IPS DF 6.9 (cell line): ENCODE data around the gene RSBN1L.

ENCODE experiments used
- DNase-seq: peaks from one replicate; pipeline ENCODE4 v3.0.0-alpha.2; 2013; ENCODE audit warnings: low read depth, low spot score
- H3K27ac ChIP-seq: one replicate; pipeline ENCODE4 v1.5.1; 2013; ENCODE audit warnings: low read length, control low read depth
- H3K27me3 ChIP-seq: 2 replicates; pipeline ENCODE4 v1.6.1; 2013; ENCODE audit warnings: mild to moderate bottlenecking, low read length; ENCODE audit not compliant: control insufficient read depth, insufficient read depth
- H3K36me3 ChIP-seq: 2 replicates; pipeline ENCODE4 v1.6.1; 2013; ENCODE audit warnings: low read length; ENCODE audit not compliant: control insufficient read depth, insufficient read depth
- H3K4me1 ChIP-seq: 2 replicates; pipeline ENCODE4 v1.6.1; 2013; ENCODE audit warnings: low read length; ENCODE audit not compliant: control insufficient read depth, insufficient read depth
- H3K4me3 ChIP-seq: 2 replicates; pipeline ENCODE4 v1.5.1; 2013; ENCODE audit warnings: mild to moderate bottlenecking, low read length
- H3K9me3 ChIP-seq: 2 replicates; pipeline ENCODE4 v1.6.1; 2013; ENCODE audit warnings: low read length, inconsistent platforms; ENCODE audit not compliant: control insufficient read depth, insufficient read depth
- WGBS: extraction: QIAGEN DNeasy Blood & Tissue Kit; methylation state at CpG from one replicate; pipeline ENCODE4 v1.1.7; 2013; ENCODE audit warnings: mixed read lengths, missing lambda C conversion rate; ENCODE audit not compliant: insufficient read length, insufficient coverage; 5-methylcytosine and 5-hydroxymethylcytosine counted together

Gene RSBN1L

DNA sequence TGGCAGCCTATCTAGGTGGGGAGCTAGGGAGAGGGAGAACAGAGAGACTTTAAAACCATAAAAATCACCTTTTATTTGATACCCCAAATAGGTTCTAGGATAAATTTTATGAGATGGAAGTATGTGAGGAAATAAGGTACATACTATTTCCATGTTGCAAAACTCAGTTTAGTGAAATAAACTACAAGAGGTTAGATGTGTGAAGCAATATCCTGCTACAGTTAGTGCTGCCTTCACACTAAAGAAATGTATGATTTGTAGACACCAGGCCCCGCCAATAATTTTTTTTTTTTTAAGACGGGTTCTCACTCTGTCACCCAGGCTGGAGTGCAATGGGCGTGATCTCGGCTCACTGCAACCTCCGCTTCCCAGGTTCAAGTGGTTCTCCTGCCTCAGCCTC lies 34.4 kb upstream of the RSBN1L start:
- no peak for DNase-seq
- Histone ChIP-seq H3K27me3 (no peaks in the 10 kb centered on the region), H3K4me3 (no peak overlapping the region), H3K27ac (no peak overlapping the region), H3K36me3 (no peaks in the 10 kb centered on the region; the same call in 1 of the 2 replicates), H3K9me3 (no peaks in the 10 kb centered on the region), H3K4me1 (no peaks in the 10 kb centered on the region)
- no CpG with 5 or more reads among the region's 5 CpGs for WGBS

DNA sequence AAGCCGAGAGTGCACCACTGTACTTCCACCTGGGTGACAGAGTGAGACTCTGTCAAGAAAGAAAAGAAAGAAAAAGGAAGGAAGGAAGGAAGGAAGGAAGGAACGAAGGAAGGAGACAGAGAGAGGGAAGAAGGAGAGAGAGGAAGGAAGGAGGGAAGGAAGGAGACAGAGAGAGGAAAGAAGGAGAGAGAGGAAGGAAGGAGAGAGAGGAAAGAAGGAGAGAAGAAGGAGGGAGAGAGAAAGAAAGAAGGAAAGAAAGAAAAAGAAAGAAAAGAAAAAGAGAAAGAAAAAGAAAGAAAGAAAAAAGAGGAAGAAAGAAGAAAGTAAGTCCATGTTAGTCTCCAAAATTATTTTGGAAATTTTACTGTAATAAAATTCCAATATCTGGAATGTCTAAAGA lies 33.4 kb upstream of the RSBN1L start:
- no peak overlapping the region for H3K4me3 ChIP-seq
- no peaks in the 10 kb centered on the region for H3K9me3 ChIP-seq
- no peak overlapping the region for H3K27ac ChIP-seq
- no peaks in the 10 kb centered on the region for H3K36me3 ChIP-seq
- no peaks in the 10 kb centered on the region for H3K27me3 ChIP-seq
- no peaks in the 10 kb centered on the region for H3K4me1 ChIP-seq
- DNase-seq, result no peak
- WGBS, result no CpG with 5 or more reads among the region's 2 CpGs

DNA sequence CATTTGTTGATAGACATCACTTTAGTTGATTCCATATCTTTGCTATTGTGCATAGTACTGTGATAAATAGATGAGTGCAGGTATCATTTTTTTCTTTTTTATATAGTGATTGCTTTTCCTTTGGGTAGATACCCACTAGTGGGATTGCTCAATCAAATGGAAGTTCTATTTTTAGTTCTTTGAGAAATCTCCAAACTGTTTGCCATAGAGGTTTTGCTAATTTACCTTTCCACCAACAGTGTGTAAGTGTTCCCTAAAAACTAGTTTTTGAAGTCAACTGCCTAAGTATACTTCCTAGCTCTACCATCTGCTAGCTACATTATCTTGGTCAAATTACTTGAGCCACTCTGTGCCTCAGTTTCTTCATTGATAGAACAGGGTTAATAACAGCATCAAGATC lies 31.5 kb upstream of the RSBN1L start:
- Histone ChIP-seq H3K4me3 (no peak overlapping the region), H3K4me1 (no peaks in the 10 kb centered on the region), H3K27me3 (no peaks in the 10 kb centered on the region), H3K27ac (no peak overlapping the region), H3K36me3 (no peaks in the 10 kb centered on the region), H3K9me3 (no peaks in the 10 kb centered on the region)
- no peak for DNase-seq

DNA sequence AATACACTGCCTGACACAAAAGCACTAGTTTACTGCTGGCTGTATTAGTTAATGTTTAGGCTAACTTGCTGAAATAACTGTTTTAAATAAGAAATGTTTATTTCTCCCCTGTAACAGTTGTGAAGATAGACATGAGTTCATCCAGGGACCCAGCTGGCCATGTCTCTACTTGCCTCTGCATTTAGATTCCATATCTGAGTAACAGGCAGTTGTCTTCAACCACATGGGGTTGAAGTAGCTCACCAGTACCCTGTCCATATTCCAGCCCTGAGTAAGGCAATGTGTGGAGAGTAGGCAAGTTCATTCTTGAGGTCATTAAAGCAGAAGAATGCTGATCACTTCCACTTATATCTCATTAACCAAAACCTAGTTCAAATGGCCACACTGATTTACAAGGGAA lies 31.1 kb upstream of the RSBN1L start:
- H3K27me3 ChIP-seq, result no peaks in the 10 kb centered on the region
- no peak overlapping the region for H3K27ac ChIP-seq
- no peak for DNase-seq
- H3K9me3 ChIP-seq, result no peaks in the 10 kb centered on the region
- no peaks in the 10 kb centered on the region for H3K4me1 ChIP-seq
- no peaks in the 10 kb centered on the region for H3K36me3 ChIP-seq
- H3K4me3 ChIP-seq, result no peak overlapping the region

DNA sequence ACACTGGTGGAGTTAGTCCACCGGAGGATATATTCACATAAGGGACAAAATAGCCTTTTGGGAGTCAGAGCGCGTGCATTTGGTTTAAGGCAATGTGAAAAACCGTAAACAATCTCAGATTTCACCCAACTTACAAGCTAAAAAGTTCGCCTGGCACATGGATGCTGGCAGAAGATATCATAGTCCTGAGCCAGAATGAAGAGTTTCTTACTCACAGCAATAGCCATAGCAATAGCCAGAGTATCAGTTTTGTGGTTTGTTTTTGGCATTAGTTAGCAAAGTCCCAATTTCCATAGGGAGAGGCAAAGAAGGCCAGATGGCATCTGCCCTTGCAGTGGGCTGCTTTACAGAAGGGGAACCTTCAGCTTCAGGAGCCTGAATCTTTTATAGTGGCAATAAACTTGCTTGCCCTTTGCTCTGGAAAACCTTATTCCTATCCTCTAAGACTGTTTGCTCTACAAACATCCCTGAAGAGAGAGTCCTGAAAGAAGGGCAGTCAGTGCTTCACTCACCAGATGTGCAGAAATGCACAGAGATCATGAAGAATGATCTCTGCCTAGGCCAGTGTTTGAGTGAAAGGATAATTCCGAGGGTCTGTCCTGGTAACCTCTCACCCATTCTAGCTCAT lies 28.7 kb upstream of the RSBN1L start:
- Histone ChIP-seq H3K36me3 (no peaks in the 10 kb centered on the region), H3K9me3 (no peaks in the 10 kb centered on the region), H3K4me1 (no peaks in the 10 kb centered on the region), H3K27ac (no peak overlapping the region), H3K27me3 (no peaks in the 10 kb centered on the region), H3K4me3 (no peak overlapping the region)
- no peak for DNase-seq
- no CpG with 5 or more reads among the region's 6 CpGs for WGBS

DNA sequence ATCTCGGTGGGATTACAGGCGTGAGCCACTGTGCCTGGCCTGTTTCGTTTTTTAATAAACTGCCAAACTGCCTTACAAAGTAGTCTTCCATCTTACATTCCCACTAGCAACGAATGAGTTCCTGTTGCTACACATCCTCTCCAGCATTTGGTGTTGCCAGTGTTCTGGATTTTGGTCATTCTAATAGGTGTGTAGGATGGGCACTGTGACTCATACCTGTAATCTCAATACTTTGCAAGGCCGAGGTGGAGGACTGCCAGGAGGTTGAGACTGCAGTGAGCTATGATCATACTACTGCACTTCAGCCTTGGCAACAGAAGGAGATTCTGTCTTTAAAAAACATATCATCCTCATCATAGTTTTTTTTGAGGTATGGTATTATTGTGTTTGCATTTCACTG lies 21.4 kb upstream of the RSBN1L start:
- Histone ChIP-seq H3K27ac (no peak overlapping the region), H3K36me3 (no peaks in the 10 kb centered on the region), H3K9me3 (no peaks in the 10 kb centered on the region), H3K4me3 (no peak overlapping the region), H3K4me1 (no peaks in the 10 kb centered on the region), H3K27me3 (no peaks in the 10 kb centered on the region)
- WGBS, result no CpG with 5 or more reads among the region's 5 CpGs
- no peak for DNase-seq

DNA sequence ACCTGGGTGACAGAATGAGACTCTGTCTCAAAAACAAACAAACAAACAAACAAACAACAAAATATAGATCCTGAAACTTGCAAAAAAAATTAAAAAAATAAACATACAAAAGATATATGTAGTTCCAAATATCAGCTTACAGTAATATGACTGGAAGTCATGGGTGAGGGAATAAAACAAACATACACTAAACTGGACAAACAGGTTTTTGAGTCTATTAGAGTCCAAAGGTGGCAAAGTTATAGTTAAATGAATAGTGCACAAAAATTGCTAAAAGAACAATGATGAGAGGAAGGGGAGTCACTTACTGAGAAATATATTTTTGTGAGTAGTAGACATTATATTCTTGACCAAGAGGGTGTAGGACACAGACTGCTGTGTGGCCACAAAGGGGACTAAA lies 16.7 kb upstream of the RSBN1L start:
- Histone ChIP-seq H3K36me3 (no peaks in the 10 kb centered on the region), H3K4me1 (no peaks in the 10 kb centered on the region), H3K9me3 (no peaks in the 10 kb centered on the region), H3K4me3 (no peak overlapping the region), H3K27me3 (no peaks in the 10 kb centered on the region), H3K27ac (no peak overlapping the region)
- no peak for DNase-seq

DNA sequence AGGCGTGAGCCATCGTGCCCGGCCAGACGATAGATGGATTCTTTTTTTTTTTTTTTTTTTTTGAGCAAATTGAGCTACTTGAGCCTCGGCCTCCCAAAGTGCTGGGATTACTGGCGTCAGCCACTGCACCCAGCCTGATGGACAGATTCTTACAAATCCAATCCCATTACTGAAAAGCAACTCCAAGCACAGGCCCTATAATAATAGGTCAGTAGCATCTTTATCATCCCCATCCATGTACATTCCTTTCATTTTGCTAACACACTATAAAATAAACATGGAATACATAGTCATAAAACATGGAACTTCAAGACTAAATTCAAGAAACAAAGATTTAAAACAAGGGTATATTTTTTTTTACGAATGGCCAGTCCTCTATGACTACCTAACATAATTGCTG lies 16.0 kb upstream of the RSBN1L start:
- Histone ChIP-seq H3K9me3 (no peaks in the 10 kb centered on the region), H3K4me3 (no peak overlapping the region), H3K36me3 (no peaks in the 10 kb centered on the region), H3K27me3 (no peaks in the 10 kb centered on the region), H3K27ac (no peak overlapping the region), H3K4me1 (peaks cover 2% of the 10 kb centered on the region; the same call in 1 of the 2 replicates)
- DNase-seq, result no peak
- WGBS, result no CpG with 5 or more reads among the region's 7 CpGs

DNA sequence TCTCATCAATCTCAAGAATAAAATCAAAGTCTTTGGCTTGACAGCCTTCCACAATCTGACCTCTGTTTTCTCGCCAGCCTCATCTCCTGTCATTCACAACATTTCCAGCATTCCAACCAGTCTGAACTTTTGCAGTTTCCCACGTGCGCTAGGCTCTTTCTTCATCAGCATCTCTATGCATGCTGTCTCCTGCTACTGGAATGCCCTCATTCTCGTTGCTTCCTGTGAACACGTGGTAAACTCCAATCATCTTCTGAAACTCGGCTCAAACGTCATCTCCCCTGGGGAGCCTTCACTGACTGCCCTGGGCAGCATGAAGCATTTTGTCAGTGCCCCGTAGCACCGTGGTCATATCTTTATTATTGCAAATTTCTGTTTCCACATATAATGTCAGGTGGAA lies 12.2 kb upstream of the RSBN1L start:
- no peak overlapping the region for H3K4me3 ChIP-seq
- no peaks in the 10 kb centered on the region for H3K9me3 ChIP-seq
- H3K27me3 ChIP-seq, result no peaks in the 10 kb centered on the region
- H3K4me1 ChIP-seq, result peaks cover 2% of the 10 kb centered on the region; the same call in 1 of the 2 replicates
- DNase-seq, result no peak
- H3K36me3 ChIP-seq, result no peaks in the 10 kb centered on the region
- no CpG with 5 or more reads among the region's 9 CpGs for WGBS
- no peak overlapping the region for H3K27ac ChIP-seq

DNA sequence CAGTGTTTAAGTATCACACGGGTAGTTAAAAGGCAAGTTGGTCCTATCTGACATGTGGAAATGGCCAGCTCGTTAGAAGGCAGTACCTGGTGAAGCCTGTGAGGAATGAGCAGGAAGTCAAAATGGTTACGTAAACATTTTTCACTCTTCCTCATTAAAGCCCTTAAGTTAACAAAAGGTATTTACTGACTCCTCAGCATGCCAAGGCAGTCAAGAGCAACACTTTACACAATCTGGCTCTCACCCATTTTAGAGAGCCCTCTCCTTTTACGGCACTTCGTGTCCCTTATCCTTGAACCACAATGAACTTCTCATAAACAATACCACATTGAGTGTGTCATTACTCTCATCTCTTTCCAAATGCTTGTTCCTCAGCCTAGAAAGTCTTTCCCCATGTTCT lies 11.0 kb upstream of the RSBN1L start:
- no peak for DNase-seq
- Histone ChIP-seq H3K27me3 (no peaks in the 10 kb centered on the region), H3K9me3 (no peaks in the 10 kb centered on the region), H3K4me3 (no peak overlapping the region), H3K36me3 (peaks cover 1% of the 10 kb centered on the region; the same call in 1 of the 2 replicates), H3K4me1 (peaks cover 2% of the 10 kb centered on the region; the same call in 1 of the 2 replicates), H3K27ac (no peak overlapping the region)
- WGBS, result no CpG with 5 or more reads among the region's 5 CpGs

DNA sequence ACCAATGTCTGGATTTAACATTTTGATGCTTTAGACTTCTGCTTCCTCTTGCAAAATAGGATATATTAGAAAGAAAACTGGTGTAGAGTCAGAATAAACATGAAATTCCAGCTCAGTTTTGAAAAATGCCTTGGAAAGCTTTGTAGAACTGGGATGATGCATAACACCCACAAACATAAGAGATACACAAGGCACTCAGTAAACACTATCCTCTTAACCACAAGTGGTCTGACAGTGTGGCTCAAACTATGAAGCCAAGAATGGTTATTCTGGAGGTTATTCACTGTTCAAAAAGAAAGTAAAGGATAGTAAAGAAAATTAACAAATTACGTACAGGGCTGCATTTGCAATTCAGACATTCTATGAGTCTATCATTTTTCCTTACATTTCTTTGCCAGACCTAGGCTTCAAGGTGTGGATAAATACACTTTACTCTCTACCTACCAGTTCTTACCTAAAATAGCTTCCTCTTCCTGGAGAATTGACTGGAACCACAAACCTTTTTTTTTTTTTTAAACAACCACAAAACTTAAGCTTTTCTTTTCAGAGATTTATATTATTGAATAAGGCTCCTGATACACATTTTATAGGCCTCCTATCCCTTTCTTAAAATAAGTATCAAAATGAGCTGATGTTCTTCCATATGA lies 9.0 kb upstream of the RSBN1L start:
- no peak overlapping the region for H3K27ac ChIP-seq
- H3K4me3 ChIP-seq, result no peak overlapping the region
- DNase-seq, result no peak
- peaks cover 2% of the 10 kb centered on the region; the same call in 1 of the 2 replicates for H3K4me1 ChIP-seq
- no peaks in the 10 kb centered on the region for H3K9me3 ChIP-seq
- H3K27me3 ChIP-seq, result no peaks in the 10 kb centered on the region
- peaks cover 3% of the 10 kb centered on the region; the same call in 1 of the 2 replicates for H3K36me3 ChIP-seq
- WGBS, result no CpG with 5 or more reads among the region's 1 CpG
